Thyroid gland (tissue), 4 donors: ENCODE results near the gene PCBP1. TPM values are rescaled to one million over a fixed set of nuclear protein-coding genes. Genes with fewer than 3 reads are reported as not detected.

ENCODE experiments used
- DNase-seq, 2 donors: peaks; one replicate each; pipeline ENCODE4 v3.0.0-alpha.2; 2019
- H3K27ac ChIP-seq, 3 donors: fragments of 200-600 bp; sonication (generic); 1 replicate in 2 of 3; 2 replicates in 1 of 3; pipeline ENCODE4 v1.5.1; 2016 to 2019; ENCODE audit warnings: mild to moderate bottlenecking in 1 of 3, moderate library complexity in 1 of 3
- H3K27me3 ChIP-seq: fragments of 200-600 bp; sonication (generic); one replicate; pipeline ENCODE4 v1.5.1; 2019
- H3K36me3 ChIP-seq, 2 donors: fragments of 200-600 bp; sonication (generic); one replicate each; pipeline ENCODE4 v1.5.1; 2016 to 2019
- H3K4me1 ChIP-seq, 2 donors: fragments of 200-600 bp; sonication (generic); one replicate each; pipeline ENCODE4 v1.5.1; 2017 to 2019
- H3K4me3 ChIP-seq, 3 donors: fragments of 200-600 bp; sonication (generic); replicated peaks in 1 of 3; 1 replicate in 2 of 3; 2 replicates in 1 of 3; pipeline ENCODE4 v1.5.1; 2016; ENCODE audit warnings: mild to moderate bottlenecking in 1 of 3
- H3K9me3 ChIP-seq: fragments of 200-600 bp; sonication (generic); one replicate; pipeline ENCODE4 v1.5.1; 2017
- POLR2A ChIP-seq, 2 donors: fragments of 450-650 bp; IDR thresholded peaks; one replicate each; pipeline ENCODE4 v1.6.1; 2017; ENCODE audit warnings: antibody characterized with exemption in 2 of 2, mild to moderate bottlenecking in 2 of 2, moderate library complexity in 1 of 2
- WGBS, 2 donors: methylation state at CpG; one replicate each; pipeline ENCODE4 v1.1.5; 2017; 5-methylcytosine and 5-hydroxymethylcytosine counted together
- intact Hi-C: fragments of 100-400 bp; cut with DNase I; formaldehyde crosslinking; loops from one replicate; pipeline ENCODE4 v1.15.1; 2023
- total RNA-seq, 4 donors: library from RNA; depleted of rRNA; stranded (reverse); fragments of >200 nt; gene quantifications; one replicate each; pipeline ENCODE4 v1.2.3, GENCODE V29; 2016
- TF ChIP-seq, protein P1 (sequence below), 6 experiments: fragments of 200-600 bp in 3 of 6; fragments of 450-650 bp in 3 of 6; sonication (generic) in 3 of 6; IDR thresholded peaks; one replicate each; pipeline ENCODE4 v1.5.1; 2016 to 2019; ENCODE audit warnings: antibody characterized with exemption in 6 of 6, mild to moderate bottlenecking in 2 of 6, inconsistent platforms in 1 of 6, moderate library complexity in 1 of 6

The PCBP1 gene
- total RNA-seq, 4 donors from 2014 or later = 165 to 215 (median 195) TPM

DNA sequence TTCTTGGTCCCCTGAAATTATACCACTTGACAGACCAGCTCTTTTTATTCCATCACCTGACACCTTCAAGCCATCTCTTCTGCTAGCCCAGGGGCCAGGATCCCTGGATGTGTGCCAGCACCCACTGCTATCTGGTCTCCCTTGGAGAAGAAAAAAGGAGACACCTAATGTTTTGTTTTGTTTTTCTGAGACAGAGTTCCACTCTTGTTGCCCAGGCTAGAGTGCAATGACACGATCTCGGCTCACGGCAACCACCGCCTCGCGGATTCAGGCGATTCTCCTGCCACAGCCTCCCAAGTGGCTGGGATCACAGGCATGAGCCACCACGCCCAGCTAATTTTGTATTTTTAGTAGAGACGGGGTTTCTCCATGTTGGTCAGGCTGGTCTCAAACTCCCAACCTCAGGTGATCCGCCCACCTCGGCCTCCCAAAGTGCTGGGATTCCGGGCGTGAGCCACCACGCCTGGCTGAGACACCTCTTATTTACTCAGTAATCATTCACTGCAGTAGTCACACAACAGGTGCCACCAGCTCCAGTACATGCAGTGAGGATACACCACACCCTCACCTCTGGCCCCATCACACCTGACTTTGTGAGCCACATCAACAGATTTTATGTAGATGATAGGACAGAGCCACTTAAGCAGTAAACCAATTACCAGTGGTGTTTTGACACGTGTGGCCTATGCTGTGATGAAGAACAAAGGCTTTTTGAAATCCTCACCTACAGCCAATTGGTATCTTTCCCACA lies 42.8 kb upstream of the PCBP1 start:
- no peaks in the 10 kb centered on the region for H3K9me3 ChIP-seq
- 95 to 98% methylated on average over 15 of the region's 15 CpGs for WGBS, 2 donors
- intact Hi-C loops = no loop called here
- H3K27ac ChIP-seq = no peak overlapping the region
- H3K36me3 ChIP-seq = no peaks in the 10 kb centered on the region
- DNase-seq = no peak
- TF ChIP-seq, protein P1, sequence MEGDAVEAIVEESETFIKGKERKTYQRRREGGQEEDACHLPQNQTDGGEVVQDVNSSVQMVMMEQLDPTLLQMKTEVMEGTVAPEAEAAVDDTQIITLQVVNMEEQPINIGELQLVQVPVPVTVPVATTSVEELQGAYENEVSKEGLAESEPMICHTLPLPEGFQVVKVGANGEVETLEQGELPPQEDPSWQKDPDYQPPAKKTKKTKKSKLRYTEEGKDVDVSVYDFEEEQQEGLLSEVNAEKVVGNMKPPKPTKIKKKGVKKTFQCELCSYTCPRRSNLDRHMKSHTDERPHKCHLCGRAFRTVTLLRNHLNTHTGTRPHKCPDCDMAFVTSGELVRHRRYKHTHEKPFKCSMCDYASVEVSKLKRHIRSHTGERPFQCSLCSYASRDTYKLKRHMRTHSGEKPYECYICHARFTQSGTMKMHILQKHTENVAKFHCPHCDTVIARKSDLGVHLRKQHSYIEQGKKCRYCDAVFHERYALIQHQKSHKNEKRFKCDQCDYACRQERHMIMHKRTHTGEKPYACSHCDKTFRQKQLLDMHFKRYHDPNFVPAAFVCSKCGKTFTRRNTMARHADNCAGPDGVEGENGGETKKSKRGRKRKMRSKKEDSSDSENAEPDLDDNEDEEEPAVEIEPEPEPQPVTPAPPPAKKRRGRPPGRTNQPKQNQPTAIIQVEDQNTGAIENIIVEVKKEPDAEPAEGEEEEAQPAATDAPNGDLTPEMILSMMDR (IDR thresholded peaks at IDR 0.05) = no peak
- TF ChIP-seq POLR2A (IDR thresholded peaks at IDR 0.05) = no peak
- H3K4me3 ChIP-seq = no peak overlapping the region
- H3K27me3 ChIP-seq = no peaks in the 10 kb centered on the region
- H3K4me1 ChIP-seq = peaks cover 0 to 8% of the 10 kb centered on the region in 2 donors

DNA sequence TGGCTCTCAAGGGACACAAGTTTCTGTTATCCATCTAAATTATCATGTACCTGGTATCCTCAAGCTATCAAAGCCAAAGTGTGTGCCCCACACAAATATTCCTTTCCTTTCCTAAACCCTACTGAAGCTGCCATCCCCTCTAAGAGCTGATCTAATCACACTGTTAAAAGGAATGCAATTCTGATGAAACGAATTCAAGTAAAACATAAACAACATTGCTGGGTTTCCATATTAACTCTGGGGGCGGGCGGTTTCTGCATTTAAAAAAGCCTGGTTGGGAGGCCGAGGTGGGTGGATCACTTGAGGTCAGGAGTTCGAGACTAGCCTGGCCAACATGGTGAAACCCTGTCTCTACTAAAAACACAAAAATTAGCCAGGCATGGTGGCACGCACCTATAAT lies 41.9 kb upstream of the PCBP1 start:
- Histone ChIP-seq H3K27ac (no peak overlapping the region), H3K4me1 (peaks cover 0 to 8% of the 10 kb centered on the region in 2 donors), H3K4me3 (no peak overlapping the region), H3K27me3 (no peaks in the 10 kb centered on the region), H3K9me3 (no peaks in the 10 kb centered on the region), H3K36me3 (no peaks in the 10 kb centered on the region)
- 93 to 96% methylated on average over 6 of the region's 6 CpGs for WGBS, 2 donors
- TF ChIP-seq, protein P1 (IDR thresholded peaks at IDR 0.05) = no peak
- TF ChIP-seq POLR2A (IDR thresholded peaks at IDR 0.05) = no peak
- intact Hi-C loops = no loop called here
- DNase-seq = no peak

DNA sequence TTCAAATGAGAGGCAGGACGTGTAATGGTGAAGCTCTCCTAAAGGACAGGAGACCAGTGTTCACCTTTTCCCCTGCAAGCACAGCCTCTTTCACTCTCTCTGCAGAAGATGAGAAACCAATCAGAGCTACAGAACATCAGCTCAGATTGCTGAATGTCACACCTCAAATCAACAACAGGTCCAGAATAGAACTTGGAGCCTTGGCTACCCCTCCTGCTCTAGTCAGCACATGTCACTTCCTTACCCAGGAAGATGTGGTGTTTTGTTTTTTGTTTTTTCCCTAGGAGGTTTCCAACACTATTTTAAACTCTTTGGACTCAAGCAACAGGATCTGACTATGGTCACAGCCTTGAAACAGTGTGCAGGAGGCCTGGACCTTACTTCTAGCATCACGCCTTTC lies 41.3 kb upstream of the PCBP1 start:
- intact Hi-C loops = no loop called here
- H3K36me3 ChIP-seq = no peaks in the 10 kb centered on the region

DNA sequence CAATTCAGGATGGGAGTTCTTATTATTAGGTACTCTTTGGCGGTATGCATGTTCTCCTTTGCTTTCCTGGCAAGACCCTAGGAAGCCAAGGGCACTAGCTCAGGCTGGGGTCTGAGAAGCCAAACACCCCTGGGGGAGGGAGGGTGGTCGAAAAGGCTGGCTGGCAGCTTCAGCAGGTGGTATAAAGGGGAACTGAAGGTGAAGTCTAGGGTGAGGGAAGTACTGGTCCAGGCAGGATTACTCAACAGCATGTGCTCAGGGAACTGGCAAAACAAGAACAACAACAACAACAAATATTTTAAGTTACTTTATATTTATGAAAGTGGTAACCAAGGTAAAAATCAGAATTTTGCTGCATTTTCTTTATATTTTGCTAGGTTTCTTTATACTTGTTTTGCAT lies 40.7 kb upstream of the PCBP1 start:
- no peaks in the 10 kb centered on the region for H3K27me3 ChIP-seq
- H3K36me3 ChIP-seq = no peaks in the 10 kb centered on the region
- H3K27ac ChIP-seq = peak overlapping the region in 1 of 3 donors; percentile 34
- H3K4me3 ChIP-seq = no peak overlapping the region
- peaks cover 0 to 8% of the 10 kb centered on the region in 2 donors for H3K4me1 ChIP-seq
- no peak for TF ChIP-seq POLR2A (IDR thresholded peaks at IDR 0.05)
- TF ChIP-seq, protein P1 (IDR thresholded peaks at IDR 0.05) = no peak
- WGBS, 2 donors = 42 to 58% methylated on average over 2 of the region's 2 CpGs
- intact Hi-C loops = no loop called here
- no peak for DNase-seq
- no peaks in the 10 kb centered on the region for H3K9me3 ChIP-seq

More for the DNA sequence above, 41.3 kb upstream of the PCBP1 start:
- WGBS, 2 donors = 96 to 100% methylated on average over 2 of the region's 2 CpGs
- peaks cover 0 to 8% of the 10 kb centered on the region in 2 donors for H3K4me1 ChIP-seq
- no peak overlapping the region for H3K4me3 ChIP-seq
- no peaks in the 10 kb centered on the region for H3K27me3 ChIP-seq
- peak overlapping the region in 1 of 3 donors; percentile 34 for H3K27ac ChIP-seq
- TF ChIP-seq POLR2A (IDR thresholded peaks at IDR 0.05) = no peak
- TF ChIP-seq, protein P1 (IDR thresholded peaks at IDR 0.05) = no peak
- no peak for DNase-seq
- H3K9me3 ChIP-seq = no peaks in the 10 kb centered on the region

DNA sequence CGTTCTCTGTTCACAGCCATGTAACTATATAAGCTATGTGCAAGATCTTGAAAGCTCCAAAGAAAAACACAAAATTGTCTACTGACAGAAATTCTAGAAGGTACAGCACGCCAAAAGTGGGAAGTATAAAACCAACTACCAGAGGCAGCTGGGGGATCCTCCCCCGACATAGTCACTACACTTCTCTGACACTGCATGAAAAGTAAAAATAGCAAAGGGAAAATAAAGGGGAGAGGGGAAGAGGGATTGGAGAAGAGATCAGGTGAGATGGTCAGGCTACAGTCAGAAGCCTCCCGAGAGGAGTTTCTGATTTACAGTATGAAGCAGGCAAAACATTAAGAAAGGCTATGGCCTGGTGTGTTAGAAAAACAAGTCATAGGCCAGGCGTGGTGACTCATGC lies 39.8 kb upstream of the PCBP1 start:
- no peaks in the 10 kb centered on the region for H3K36me3 ChIP-seq
- TF ChIP-seq, protein P1 (IDR thresholded peaks at IDR 0.05) = no peak
- no peak for TF ChIP-seq POLR2A (IDR thresholded peaks at IDR 0.05)
- no peaks in the 10 kb centered on the region for H3K9me3 ChIP-seq
- peaks cover 0 to 8% of the 10 kb centered on the region in 2 donors for H3K4me1 ChIP-seq
- no peaks in the 10 kb centered on the region for H3K27me3 ChIP-seq
- WGBS, 2 donors = 76 to 80% methylated on average over 5 of the region's 5 CpGs
- no peak for DNase-seq
- peak overlapping the region; percentile 5 to 51 (median 21) for H3K27ac ChIP-seq
- intact Hi-C loops = no loop called here
- H3K4me3 ChIP-seq = no peak overlapping the region
